Measurements from ENCODE around the gene PTRH1.

PTRH1 gene

DNA sequence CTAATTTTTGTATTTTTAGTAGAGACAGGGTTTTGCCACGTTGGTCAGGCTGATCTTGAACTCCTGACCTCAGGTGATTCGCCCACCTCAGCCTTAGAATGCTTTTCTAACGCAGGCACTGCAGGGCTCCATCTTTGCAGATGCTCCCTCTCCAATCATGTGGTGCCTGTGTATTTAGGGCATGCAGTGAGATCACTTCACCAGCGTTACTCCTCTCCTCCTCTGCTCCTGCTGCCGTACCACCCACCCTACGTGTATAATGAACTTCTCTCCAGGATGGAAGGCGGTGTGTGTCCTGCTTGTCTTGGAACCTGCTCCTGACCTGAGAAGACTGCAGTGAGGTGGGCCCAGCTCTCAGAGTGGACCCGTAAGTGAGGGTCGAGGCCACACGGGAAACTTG, 22.3 kb downstream of the PTRH1 start:
- no peak for DNase-seq

DNA sequence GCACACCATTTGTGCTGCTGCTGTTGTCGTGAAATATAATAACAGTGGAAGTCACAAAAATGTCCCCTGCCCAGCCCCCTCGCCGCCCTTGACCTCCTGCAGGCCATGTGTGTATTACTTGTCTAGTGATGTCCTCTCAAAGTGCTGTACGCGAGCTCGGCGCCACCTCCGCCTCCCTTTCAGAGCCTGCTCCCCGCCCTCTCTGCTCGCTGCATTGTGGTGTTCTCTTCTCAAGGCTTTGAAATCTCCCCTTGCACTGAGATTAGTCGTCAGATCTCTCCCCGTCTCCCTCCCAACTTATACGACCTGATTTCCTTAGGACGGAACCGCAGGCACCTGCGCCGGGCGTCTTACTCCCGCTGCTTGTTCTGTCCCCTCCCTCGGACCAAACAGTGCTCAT, 23.4 kb downstream of the PTRH1 start:
- no peak for DNase-seq

DNA sequence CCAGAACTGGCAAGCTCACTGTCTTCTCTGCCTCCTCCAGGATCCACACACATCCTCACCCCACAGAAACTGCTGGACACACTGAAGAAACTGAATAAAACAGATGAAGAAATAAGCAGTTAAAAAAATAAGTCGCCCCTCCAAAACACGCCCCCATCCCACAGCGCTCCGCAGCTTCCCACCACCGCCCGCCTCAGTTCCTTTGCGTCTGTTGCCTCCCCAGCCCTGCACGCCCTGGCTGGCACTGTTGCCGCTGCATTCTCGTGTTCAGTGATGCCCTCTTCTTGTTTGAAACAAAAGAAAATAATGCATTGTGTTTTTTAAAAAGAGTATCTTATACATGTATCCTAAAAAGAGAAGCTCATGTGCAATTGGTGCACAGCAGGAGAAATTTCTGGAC, 24.7 kb downstream of the PTRH1 start:
- no peak for DNase-seq

DNA sequence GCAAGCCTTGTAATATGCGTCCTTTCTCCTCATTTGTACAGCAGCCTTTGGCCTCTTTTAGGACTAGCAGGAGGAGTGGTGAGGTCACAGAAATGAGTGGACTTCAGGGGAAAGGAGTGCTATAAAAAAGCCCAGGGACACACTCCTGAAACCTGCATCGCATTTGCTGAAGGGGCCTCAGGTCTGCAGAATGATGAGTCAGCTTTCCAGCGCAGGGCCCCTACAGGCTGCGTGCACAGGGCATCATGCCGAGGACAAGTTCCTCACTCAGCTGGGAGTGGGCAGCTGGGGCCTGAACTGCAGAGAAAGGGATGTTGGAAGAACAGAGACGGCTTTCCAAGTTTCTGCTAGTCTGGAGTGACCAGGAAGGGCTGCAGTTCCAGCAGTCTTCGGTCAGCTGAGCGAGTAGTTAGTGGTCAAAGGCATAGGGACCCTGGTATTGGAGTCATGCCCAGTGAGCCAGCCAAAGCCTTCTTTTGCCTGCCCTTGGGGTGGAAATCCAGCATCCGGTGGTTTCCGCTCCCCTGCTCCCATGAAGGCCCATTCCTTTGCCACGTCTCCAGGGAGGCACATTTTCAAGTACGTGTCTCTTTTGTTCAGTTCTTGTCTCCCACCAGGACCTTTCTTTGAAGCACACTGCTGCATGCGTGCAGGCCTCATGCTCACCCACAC, 26.0 kb downstream of the PTRH1 start:
- no peak for DNase-seq

DNA sequence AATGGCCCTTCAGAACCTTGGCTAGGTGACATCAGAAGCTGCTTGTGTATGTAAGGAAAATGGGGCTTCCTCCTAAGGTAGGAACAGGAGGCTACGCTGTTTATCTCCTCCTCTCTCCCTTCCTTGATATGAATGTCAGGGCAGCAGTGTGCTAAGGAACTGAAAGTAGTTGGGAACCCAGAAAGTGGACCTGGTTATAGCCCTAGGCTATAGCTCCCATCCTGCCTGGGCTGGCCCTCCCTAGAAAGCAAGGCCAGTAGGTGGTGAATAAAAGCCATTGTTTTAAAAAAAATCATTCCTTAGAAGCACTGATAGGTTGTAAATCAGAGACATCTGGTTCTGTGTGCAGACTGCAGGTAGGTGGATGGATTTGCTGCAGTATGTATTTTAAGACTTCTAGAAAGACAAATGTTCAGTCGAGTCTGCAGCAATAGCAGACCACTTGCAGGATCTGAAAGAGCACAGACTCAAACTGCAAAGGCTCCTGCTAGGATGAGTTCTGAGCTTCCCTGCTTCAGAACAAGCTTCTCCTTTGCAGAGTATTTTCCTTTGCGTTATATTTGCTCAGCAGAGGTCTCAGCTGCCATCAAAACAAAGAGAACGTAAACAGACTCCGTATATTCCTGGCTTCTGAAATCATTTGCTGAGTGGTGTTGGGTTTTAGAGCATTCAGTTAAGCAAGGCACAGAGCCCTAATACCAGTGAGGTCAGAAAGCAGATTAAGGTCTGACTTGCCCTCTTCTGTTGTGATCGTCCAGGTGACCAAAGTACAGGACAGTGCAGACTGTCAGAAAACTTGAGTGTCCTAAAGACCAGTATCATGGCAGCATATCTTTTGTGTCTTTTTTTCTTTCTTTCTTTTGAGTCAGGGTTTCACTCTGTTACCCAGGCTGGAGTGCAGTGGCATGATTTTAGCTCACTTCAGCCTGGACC, 28.7 kb downstream of the PTRH1 start:
- no peak for DNase-seq

DNA sequence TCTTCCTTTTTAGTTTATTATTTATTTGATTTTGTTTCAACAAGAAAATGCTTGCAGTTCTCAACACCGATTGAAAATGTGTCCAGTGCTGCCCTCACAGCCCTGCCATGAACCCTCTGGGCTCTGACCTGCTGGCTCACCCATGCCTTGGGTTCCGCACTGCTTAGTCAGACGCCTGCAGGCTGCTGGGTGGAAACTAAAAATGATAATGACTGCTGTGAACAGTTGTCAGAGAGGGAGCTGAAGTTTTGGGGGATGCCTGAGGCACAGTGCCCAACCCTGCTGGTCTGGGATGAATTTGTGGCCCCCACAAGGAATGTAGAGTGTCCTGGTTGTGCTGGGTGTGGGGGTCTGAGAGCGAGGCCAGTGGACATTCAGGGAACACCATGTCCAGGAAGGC, 30.9 kb downstream of the PTRH1 start:
- DNase-seq = no peak

DNA sequence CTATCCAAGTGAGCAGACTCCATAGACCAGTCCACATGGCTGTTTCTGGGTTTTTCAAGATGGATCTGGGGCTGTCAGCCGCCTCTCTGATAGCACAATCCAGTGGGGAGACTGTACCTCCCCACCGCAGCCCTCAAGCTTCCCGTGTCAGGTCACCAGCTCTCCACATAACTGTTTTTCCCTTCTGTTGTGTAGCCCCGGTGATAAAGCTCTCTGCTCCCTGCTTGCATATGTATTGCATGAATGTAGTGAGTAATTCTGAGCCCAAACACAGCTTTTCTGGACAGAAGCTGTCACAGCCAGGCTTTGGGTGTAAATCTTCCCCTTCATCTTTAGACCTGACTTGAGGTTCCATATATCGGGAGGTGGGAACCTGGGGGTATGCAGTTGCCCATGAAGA, 31.7 kb downstream of the PTRH1 start:
- no peak for DNase-seq

DNA sequence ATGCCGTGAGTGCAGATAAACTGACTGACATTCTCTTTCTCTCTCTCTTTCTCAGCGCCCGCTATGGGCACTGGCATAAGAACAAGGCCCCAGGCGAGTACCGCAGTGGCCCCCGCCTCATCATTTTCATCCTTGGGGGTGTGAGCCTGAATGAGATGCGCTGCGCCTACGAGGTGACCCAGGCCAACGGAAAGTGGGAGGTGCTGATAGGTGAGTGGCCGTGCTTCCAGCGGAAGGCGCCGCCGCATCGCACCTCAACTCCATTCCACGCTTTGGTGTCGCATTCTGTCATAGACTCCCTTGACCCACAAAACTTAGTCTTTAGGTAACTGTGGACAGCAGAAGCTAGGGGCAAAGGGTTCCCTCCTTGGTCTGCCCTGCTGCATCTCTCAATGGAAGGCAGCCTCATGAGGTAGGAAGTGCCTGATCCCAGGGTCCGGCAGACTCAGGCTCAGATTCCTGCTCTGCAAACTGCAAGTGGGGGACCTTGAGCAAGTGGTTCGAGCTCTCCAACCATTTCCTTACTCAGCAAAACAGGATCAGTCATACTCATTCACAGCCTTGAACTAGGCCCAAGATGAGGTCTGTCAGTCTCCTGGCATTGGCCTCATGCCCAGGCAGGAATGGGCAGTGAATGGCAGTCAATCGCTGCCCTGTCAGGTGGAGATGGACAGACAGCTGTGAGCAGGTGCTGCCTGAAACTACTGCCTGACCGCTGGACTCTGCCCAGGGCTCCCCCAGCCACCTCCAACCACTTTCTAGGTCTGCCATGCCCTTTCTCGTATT, 32.9 kb downstream of the PTRH1 start:
- DNase-seq = no peak

DNA sequence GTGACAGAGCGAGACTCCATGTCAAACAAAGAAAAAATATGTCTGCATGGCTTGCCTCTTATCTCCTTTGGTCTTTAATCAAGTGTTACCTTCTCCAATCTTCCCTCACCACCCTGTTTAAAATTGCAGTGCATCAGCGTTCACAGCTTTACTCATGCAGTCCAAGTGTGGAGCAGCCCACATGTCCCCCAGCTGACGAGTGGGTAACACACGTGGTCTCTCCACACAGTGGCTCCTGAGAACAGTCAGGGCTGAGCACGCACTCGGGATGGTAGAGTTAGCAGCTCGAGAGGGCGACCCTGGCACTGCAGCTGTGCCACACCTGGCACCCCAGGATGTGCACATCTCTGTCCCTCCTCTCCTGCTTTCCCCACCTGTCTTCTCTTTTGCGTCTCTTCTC, 34.6 kb downstream of the PTRH1 start:
- no peak for DNase-seq

DNA sequence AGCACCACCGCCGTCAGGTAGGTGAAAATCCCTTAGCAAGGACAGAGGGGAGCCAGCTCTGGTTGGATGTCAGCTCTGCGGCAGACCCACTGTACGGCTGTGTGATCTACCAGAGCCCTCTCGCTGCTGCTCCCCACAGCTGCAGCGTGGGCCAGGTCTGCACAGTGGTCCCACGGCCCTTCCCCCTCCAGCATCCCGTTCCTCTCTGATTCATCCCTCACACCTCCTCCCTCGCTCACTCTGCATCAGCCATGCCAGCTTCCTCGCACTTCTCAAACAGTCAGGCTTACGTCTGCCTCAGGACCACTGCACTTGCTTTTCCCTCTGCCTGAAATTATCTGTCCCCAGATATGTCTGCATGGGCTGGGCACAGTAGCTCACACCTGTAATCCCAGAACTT, 35.2 kb downstream of the PTRH1 start:
- no peak for DNase-seq

DNA sequence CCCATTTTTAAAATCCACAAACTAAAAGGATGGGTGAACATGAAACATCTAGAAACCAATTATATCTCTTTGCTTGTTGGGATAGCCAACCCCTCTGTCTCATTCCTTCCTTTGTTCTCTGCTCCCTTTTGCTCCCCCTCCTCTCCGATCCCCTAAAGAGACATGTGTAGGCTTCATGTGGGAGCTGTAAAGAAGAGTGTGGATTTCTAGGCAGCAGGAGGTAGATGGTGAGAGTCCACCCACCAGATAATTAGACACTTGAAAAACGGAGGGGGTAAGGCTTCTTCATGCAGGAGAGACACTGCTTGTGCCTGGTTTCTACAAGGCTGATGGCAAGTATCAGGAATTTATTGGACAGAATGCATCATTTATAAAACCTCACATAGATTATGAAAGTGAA, 36.0 kb downstream of the PTRH1 start:
- DNase-seq = no peak

DNA sequence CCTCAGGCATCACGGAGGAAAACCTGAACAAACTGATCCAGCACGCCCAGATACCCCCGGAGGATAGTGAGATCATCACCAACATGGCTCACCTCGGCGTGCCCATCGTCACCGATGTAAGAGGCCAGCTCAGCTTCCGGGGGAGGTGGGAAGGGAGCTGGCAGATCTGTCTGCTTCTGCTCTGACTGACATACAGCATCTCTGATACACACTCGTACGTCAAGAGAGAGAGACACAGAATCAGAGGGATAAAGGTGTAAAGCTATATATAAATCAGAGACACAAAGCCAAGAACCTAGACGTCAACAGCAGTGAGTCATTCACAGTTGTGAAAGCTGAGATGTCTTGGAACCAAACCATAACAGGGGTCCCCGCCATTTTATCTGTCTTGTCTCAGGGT, 38.8 kb downstream of the PTRH1 start:
- DNase-seq = no peak

DNA sequence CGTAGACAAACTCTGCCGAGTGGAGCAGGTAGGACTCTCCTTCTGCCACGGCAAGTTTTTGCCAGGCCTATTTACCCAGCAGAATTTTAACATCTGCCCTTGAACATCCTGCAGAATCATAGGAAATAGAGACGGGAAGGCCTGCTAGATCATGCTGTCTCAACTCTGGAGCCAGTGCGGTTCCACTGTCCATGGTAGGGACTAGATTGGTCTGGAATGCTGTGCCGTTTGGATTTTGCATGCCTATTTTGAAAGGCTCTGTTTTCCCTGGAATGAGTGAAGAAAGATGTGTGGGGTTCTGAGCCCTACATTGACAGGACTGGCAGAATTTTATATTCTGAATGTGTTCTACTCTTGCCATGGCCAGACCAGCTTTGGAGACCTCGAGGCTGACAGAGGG, 42.2 kb downstream of the PTRH1 start:
- no peak for DNase-seq

DNA sequence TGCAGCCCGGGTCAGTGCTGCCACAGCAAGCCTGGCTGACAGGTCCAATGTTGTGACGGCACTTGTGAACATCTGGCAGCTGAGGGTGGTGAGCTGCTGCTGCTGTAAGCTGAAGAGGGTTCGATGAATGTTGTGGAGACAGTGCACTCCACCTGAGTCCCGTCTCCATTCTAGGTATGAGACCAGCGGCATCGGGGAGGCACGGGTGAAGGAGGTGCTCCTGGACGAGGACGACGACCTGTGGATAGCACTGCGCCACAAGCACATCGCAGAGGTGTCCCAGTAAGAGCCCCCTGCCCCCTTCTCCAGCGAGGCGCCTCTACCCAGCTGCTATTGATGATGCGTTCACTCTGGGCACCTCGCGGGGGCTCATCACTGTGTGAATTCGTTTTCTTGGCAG, 47.6 kb downstream of the PTRH1 start:
- no peak for DNase-seq

DNA sequence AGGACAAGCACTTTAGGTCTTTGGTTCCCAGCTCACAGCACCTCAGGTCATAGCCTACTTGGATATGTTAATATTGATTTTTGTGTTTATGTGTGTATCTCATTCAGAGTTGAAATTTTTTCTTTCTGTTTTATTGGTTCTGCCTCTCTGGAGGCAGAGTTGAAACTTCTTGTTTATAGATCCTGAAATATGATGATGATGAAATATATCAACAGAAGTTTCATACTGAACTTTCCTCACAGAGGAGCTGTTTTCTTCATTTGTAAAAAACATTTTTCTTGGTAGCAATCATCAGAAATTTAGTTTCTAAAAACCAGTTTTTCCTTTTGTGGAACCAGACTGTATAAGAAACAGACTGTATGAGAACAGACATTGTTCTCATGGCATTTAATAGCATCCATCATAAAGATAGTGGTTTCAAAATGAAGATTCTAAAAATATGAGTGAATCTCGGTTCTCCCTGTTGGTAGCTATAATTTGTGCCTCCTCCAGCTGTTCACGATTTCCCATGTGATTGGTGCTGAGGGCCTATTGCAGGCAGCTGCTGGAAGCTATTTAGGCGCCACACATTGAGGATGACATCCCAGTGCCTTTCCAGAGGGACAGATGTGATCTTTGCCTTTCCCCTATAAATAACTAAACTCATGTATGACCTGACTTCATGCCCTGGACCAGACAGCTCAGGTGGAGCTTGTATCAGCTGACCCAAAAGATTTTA, 48.2 kb downstream of the PTRH1 start:
- no peak for DNase-seq

DNA sequence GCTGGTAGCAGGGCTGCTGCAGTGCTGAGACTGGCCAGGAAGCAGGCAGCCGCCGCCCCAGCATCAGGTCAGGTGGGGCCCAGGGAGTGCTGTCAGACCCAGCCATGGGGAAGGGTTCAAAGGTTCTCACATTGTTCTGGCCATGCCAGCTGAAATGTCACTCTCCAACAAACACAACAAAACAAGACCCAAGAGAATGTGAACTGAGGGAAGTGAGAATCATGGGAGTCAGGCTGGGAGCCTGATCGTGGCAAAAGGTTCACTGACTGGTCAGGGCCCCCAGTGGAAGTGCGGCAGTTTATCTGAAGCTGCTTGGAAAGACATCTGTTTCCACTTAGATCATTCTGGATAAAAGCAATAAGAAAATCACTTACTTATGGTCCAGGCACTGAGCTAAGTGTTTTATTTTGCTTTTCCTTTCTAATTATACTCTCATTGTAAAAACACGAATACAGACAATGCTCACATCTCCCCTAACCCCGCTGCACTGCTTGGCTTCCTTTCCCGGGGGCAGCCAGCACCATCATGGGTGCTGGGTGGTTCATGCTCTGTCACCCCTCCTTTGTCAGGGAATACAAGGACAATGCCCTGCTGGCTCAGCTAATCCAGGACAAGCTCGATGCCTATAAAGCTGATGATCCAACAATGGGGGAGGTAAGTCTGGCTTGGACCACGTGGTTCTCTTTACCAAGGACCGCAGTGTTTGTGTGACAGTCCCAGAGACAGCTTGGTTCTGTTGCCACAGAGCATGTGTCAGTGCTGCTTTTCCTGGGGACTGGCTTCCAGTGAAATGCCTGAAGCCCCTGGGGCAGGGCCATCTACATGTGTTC, 50.6 kb downstream of the PTRH1 start:
- no peak for DNase-seq

DNA sequence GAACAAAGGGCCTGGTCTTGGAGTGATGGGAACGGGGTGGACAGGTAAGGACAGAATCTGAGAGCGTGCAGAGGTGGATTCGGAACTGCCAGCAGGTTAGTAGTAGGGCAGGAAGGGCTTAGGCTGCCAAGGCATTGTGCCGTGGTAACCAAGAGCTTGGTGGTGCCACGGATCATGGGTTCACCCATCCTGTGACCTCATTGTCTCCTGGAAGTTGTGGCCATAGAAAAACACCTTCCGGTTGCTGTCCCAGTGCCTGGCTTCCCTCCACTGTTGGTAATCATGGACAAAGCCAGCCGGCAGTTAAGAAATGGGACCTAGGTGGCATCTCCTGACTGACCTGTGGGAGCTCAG, 51.2 kb downstream of the PTRH1 start:
- no peak for DNase-seq

Measured in NK-92 treated with Interleukin-12 subunit alpha and Interleukin-12 subunit beta, amount 100 ng/mL, for 24 hours (cell line).